OCI-LY3 (cell line): ENCODE measurements around the gene AATF.

Source experiments
- H2AFZ ChIP-seq: fragments of 200-600, 300-600 bp; shearing (Covaris generic); 2 replicates; pipeline ENCODE4 v1.6.0; 2014; ENCODE audit warnings: antibody characterized with exemption, low read depth, low read length
- H3K27ac ChIP-seq: fragments of 200-600, 300-600 bp; sonication (generic); 2 replicates; pipeline ENCODE4 v1.5.1; 2014; ENCODE audit warnings: mild to moderate bottlenecking, low read length, moderate library complexity, mixed read lengths
- H3K27me3 ChIP-seq: fragments of 200-600, 300-600 bp; sonication (generic); 2 replicates; pipeline ENCODE4 v1.6.1; 2014; ENCODE audit warnings: low read depth, low read length, mixed read lengths
- H3K36me3 ChIP-seq: fragments of 200-600, 300-600 bp; sonication (generic); replicated peaks from 2 replicates; pipeline ENCODE3; 2014; ENCODE audit warnings: low read depth, low read length, mixed read lengths
- H3K4me1 ChIP-seq: fragments of 300-600, 200-600 bp; sonication (generic); 2 replicates; pipeline ENCODE4 v1.6.1; 2014; ENCODE audit warnings: low read length, mixed read lengths
- H3K4me2 ChIP-seq: fragments of 200-600, 300-600 bp; sonication (generic); 2 replicates; pipeline ENCODE4 v1.6.1; 2014; ENCODE audit warnings: low read length, mixed read lengths
- H3K4me3 ChIP-seq: fragments of 300-600, 200-600 bp; sonication (generic); 2 replicates; pipeline ENCODE4 v1.5.1; 2014; ENCODE audit warnings: antibody characterized with exemption, mild to moderate bottlenecking, low read length, moderate library complexity
- H3K79me2 ChIP-seq: fragments of 300-600, 200-600 bp; shearing (Covaris generic); 2 replicates; pipeline ENCODE4 v1.6.1; 2014; ENCODE audit warnings: mild to moderate bottlenecking, low read length, mixed read lengths
- H3K9ac ChIP-seq: fragments of 300-600, 200-600 bp; shearing (Covaris generic); 2 replicates; pipeline ENCODE4 v1.6.0; 2014; ENCODE audit warnings: mild to moderate bottlenecking, low read length, moderate library complexity
- H3K9me3 ChIP-seq: fragments of 200-600, 300-600 bp; shearing (Covaris generic); 2 replicates; pipeline ENCODE4 v1.6.1; 2014; ENCODE audit warnings: low read length, mixed read lengths; ENCODE audit not compliant: insufficient read depth
- H4K20me1 ChIP-seq: fragments of 200-600, 300-600 bp; sonication (generic); 2 replicates; pipeline ENCODE4 v1.6.1; 2016; ENCODE audit warnings: low read length, mixed read lengths; ENCODE audit not compliant: insufficient read depth
- CTCF ChIP-seq: fragments of 200-600, 300-600 bp; sonication (generic); IDR thresholded peaks from 2 replicates; pipeline ENCODE4 v1.5.1; 2014; ENCODE audit warnings: antibody characterized with exemption, low read length, low read depth
- EZH2phosphoT487 ChIP-seq: fragments of 200-600 bp; shearing (Covaris generic); IDR thresholded peaks from 2 replicates; pipeline ENCODE4 v1.6.1; 2018; ENCODE audit warnings: antibody characterized with exemption, mixed run types, low read depth

The AATF gene

GRCh38 chr17:37064956-37065355 lies 116.2 kb downstream of the AATF start:
- no peak overlapping the region for H3K4me3 ChIP-seq
- H3K9me3 ChIP-seq = no peaks in the 10 kb centered on the region
- H3K27ac ChIP-seq = no peak overlapping the region
- no peaks in the 10 kb centered on the region for H4K20me1 ChIP-seq
- H3K9ac ChIP-seq = no peak overlapping the region
- H3K36me3 ChIP-seq = no peaks in the 10 kb centered on the region
- H3K79me2 ChIP-seq = no peaks in the 10 kb centered on the region
- H3K27me3 ChIP-seq = no peaks in the 10 kb centered on the region
- H2AFZ ChIP-seq = no peak overlapping the region
- no peak for TF ChIP-seq EZH2phosphoT487
- TF ChIP-seq CTCF = no peak
- H3K4me2 ChIP-seq = no peak overlapping the region
- H3K4me1 ChIP-seq = no peaks in the 10 kb centered on the region

GRCh38 chr17:37065486-37066321 lies 117.0 kb downstream of the AATF start:
- no peak overlapping the region for H3K27ac ChIP-seq
- H2AFZ ChIP-seq = no peak overlapping the region
- no peak overlapping the region for H3K9ac ChIP-seq
- no peak overlapping the region for H3K4me3 ChIP-seq
- H3K79me2 ChIP-seq = no peaks in the 10 kb centered on the region
- TF ChIP-seq CTCF = no peak
- TF ChIP-seq EZH2phosphoT487 = no peak
- no peaks in the 10 kb centered on the region for H3K27me3 ChIP-seq
- no peaks in the 10 kb centered on the region for H3K36me3 ChIP-seq
- no peaks in the 10 kb centered on the region for H4K20me1 ChIP-seq
- H3K4me1 ChIP-seq = no peaks in the 10 kb centered on the region
- H3K4me2 ChIP-seq = no peak overlapping the region
- H3K9me3 ChIP-seq = no peaks in the 10 kb centered on the region

GRCh38 chr17:37066322-37067255 lies 117.8 kb downstream of the AATF start:
- no peaks in the 10 kb centered on the region for H4K20me1 ChIP-seq
- H3K4me3 ChIP-seq = no peak overlapping the region
- H3K27me3 ChIP-seq = no peaks in the 10 kb centered on the region
- H3K9ac ChIP-seq = no peak overlapping the region
- no peak overlapping the region for H3K4me2 ChIP-seq
- no peaks in the 10 kb centered on the region for H3K36me3 ChIP-seq
- H3K9me3 ChIP-seq = no peaks in the 10 kb centered on the region
- no peaks in the 10 kb centered on the region for H3K79me2 ChIP-seq
- no peaks in the 10 kb centered on the region for H3K4me1 ChIP-seq
- no peak overlapping the region for H3K27ac ChIP-seq
- TF ChIP-seq CTCF = no peak
- TF ChIP-seq EZH2phosphoT487 = no peak
- H2AFZ ChIP-seq = no peak overlapping the region

- no peak overlapping the region for H2AFZ ChIP-seq
- H3K36me3 ChIP-seq = no peaks in the 10 kb centered on the region
- no peak for TF ChIP-seq EZH2phosphoT487
- TF ChIP-seq CTCF = no peak
- no peaks in the 10 kb centered on the region for H4K20me1 ChIP-seq
- H3K27me3 ChIP-seq = no peaks in the 10 kb centered on the region
- H3K9ac ChIP-seq = no peak overlapping the region
- no peaks in the 10 kb centered on the region for H3K4me1 ChIP-seq
- no peak overlapping the region for H3K4me2 ChIP-seq
- no peaks in the 10 kb centered on the region for H3K79me2 ChIP-seq
- no peak overlapping the region for H3K4me3 ChIP-seq
- no peaks in the 10 kb centered on the region for H3K9me3 ChIP-seq
- H3K27ac ChIP-seq = no peak overlapping the region
These were observed 118.9 kb downstream of the AATF start for GRCh38 chr17:37067555-37068111.
